Inflammatory macrophage treated with lipopolysaccharide for 1 hour (primary cell): ENCODE measurements around the gene HS6ST2.
"Not testable (repeated sequence)": the region's sequence is repeated elsewhere in the genome, so short reads cannot be mapped to it uniquely, and the experiment has no call there.

Source experiments
- DNase-seq, 2 donors: peaks; one replicate each; pipeline ENCODE4 v3.0.0-alpha.2; 2020 to 2022

The HS6ST2 gene

GRCh38 chrX:132940727-132941327, 17.6 kb downstream of the HS6ST2 start:
- no peak for DNase-seq

GRCh38 chrX:132933170-132933569, 25.3 kb downstream of the HS6ST2 start:
- DNase-seq: no peak

DNA sequence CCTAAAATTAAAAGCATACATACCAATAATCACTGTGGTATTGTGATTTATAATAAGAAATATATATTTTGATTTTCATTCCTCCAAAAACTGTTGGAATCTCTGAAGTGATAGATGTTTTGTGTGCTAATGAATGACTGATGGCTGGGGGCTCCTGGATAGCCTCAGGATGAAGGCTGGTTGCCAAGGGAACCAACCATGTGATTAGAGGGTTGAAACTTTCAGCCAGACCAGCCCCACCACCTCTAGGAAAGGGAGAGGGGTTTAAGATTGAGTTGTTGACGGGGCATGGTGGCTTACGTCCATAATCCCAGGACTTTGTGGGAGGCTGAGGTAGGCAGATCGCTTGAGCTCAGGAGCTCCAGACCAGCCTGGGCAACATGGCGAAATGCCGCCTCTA, 34.0 kb downstream of the HS6ST2 start:
- no peak for DNase-seq

DNA sequence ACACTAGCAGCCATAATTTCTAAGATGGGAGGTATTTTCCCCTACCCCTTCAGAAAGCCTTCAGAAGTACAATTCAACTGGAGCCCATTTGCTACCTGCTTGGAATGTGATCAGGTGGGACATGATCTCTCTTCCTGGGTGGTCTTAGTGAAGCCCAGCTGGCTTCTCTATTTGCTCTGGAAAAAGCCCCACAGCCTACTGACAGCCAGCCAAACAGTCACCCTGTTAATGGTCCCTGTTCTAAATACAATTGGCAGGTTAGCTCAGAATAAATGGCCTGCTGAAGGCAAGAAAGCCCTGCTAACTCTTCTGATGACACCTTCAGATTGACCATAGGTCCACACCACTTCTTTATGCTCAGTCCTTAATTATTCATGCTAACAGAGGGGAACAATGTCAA, 39.9 kb downstream of the HS6ST2 start:
- no peak for DNase-seq

- DNase-seq: no peak
Measured at GRCh38 chrX:132916349-132916748, 42.1 kb downstream of the HS6ST2 start.

DNA sequence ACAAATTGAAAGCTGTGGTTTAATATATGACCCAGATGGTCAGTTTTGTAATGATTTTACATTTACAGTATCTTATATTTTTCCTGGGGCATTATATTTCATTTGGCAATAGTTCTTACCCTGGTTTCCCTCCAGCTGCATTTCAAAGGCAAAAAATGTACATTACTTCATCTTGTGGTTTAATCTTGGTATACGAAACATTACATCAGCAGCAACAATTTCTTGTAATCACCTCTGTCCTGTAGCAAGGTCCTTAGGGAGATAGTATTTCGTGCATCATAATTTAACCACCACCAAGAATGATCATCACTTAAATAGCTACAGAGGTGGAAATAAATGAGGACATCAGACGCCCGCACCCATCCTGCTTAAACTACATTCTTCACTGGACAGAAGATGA, 48.8 kb downstream of the HS6ST2 start:
- DNase-seq: no peak

GRCh38 chrX:132908891-132909290, 49.5 kb downstream of the HS6ST2 start:
- no peak for DNase-seq

GRCh38 chrX:132900633-132901293, 57.7 kb downstream of the HS6ST2 start:
- no peak for DNase-seq

DNA sequence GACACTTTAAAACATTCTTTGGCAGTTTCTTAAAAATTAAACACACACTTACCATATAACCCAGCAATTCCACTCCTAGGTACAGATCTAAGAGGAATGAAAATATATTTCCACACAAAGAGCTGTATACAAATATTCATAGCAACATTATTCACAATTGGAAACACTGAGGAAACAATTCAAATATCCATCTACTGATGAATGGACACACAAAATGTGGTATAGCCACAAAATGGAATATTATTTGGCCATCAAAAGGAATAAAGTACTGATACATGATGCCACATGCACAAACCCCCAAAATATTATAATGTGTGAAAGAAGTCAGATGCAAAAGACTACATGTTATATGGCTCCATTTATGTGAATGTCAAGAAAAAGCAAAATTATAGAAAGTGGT, 70.9 kb downstream of the HS6ST2 start:
- DNase-seq: no peak

- no peak for DNase-seq
Measured at GRCh38 chrX:132883358-132883915, 75.0 kb downstream of the HS6ST2 start.

DNA sequence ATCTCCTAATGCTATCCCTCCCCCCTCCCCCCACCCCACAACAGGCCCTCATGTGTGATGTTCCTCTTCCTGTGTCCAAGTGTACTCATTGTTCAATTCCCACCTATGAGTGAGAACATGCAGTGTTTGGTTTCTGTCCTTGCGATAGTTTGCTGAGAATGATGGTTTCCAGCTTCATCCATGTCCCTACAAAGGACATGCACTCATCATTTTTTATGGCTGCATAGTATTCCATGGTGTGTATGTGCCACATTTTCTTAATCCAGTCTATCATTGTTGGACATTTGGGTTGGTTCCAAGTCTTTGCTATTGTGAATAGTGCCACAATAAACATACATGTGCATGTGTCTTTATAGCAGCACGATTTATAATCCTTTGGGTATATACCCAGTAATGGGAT, 77.7 kb downstream of the HS6ST2 start:
- DNase-seq: not testable (repeated sequence)

- DNase-seq: no peak
Measured at GRCh38 chrX:132877954-132878536, 80.4 kb downstream of the HS6ST2 start.

GRCh38 chrX:132876523-132877338, 81.7 kb downstream of the HS6ST2 start:
- DNase-seq: no peak

DNA sequence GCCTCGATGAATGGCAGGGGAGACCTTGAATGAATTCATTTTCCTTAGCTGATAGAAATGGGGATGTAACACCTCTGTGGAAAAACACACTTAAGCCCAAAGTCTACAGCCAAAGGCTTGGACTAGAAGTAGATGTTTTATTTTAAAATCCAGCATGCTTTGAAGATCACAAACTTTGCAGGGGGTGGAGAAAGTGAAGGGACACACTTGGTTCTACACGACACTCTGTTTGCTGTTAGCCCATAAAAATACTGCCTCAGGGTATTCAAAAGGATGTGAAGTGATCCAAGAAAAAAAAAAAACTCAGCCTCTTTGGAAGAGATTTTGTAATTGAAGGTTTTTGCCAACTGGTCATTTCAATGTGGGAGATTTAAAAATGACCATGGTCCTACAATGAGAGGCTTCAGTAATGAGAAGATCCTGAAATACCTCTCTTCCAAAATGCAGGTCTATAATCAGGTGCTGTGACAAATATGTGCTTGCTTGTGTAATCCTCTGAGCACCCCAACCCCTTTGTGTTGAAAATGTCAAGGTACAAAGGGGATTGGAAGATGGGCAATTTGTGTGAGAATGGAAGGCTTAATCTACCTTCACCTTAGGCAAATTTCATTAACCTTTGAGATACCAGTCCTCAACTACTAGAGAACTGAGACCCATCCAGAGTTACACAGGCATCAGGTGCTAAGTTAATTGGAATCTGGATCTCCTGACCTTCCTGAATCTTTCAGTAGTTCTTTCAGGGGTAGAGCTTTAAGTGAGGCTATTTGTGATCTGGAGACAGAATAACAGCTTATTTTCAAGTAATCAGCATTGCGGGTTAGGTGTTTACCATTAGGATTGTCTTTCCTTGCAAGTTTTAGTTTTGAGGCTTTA, 82.5 kb downstream of the HS6ST2 start:
- no peak for DNase-seq

DNA sequence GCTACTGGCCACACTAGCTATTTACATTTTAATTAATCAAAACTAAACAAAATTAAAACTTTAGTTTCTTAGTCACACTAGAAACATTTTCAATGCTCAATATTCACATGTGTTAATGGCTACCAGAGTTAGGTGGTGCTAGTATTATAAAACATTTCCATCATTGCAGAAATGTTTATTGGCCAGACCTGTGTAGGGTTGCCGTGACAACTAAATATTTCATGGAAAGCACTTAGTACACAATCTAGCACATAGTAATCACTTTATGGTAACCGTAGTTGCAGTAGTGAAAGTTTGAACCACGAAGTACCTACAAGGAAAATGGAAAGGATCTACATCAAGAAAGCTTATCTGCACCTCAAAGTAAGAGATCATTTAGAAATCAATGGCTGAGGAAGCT, 95.9 kb downstream of the HS6ST2 start:
- no peak for DNase-seq

GRCh38 chrX:132861076-132861475, 97.4 kb downstream of the HS6ST2 start:
- DNase-seq: no peak

DNA sequence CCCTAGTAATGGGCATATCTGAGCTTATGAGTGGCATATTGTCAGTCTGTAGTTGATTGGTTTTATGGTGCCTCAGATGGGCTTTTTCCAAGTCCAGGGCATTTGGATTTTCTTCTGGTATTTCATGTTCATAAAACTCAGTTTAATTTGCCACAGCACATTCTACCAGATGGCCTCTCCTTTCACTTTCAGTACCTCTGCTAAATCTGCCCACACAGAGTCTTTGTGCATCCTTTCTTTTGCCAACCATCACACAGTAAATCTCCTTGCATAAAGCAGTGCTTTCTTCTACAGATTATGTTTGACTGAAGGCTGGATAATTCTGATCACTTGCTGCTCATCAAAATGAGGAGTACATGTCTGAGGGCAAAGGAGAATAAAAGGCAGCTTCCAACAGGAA, 98.2 kb downstream of the HS6ST2 start:
- no peak for DNase-seq

DNA sequence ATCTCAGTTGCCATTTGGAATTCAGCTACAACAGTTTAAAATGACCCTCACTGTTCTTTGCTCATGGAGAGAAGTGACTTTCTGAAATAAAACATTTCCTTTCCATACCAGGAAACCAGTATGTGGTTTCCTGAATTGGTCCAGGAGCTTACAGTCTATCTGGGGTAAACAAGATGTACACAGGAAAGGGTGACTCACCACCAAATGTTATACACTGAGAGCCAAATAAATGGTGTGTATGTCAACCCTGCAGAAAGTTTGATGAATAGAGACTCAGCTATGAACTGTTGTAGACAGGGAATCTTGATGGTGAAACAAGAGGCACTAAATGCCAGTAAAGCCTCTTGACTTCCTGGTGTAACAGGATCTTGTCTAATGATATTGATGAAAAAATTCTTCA, 100.4 kb downstream of the HS6ST2 start:
- DNase-seq: no peak

GRCh38 chrX:132855780-132856341, 102.6 kb downstream of the HS6ST2 start:
- no peak for DNase-seq

GRCh38 chrX:132853040-132853439, 105.4 kb downstream of the HS6ST2 start:
- no peak for DNase-seq

GRCh38 chrX:132848296-132848970, 110.0 kb downstream of the HS6ST2 start:
- no peak for DNase-seq
